Activated CD8-positive, alpha-beta T cell treated with anti-CD3 and anti-CD28 coated beads for 36 hours (primary cell): ENCODE results near the gene FADD. TPM values are rescaled to one million over a fixed set of nuclear protein-coding genes. Genes with fewer than 3 reads are reported as not detected.

ENCODE experiments used
- ATAC-seq: fragments of 200-7000 bp; cut with Tn5 transposase; one replicate; pipeline ENCODE4 v1.10.0; 2021; ENCODE audit warnings: mild to moderate bottlenecking, moderate library complexity
- CTCF ChIA-PET: fragments of 350-600 bp; sonication (Branson Sonifier 250); formaldehyde crosslinking; loops from one replicate; lab custom pipeline; 2021; ENCODE audit warnings: antibody characterized with exemption; lab: Charles Lee
- POLR2A ChIA-PET: fragments of 350-600 bp; sonication (Branson Sonifier 250); formaldehyde crosslinking; loops from one replicate; lab custom pipeline; 2021; ENCODE audit warnings: antibody characterized with exemption; lab: Charles Lee
- DNase-seq: peaks from one replicate; pipeline ENCODE4 v3.0.0-alpha.2; 2020
- H3K27ac Mint-ChIP-seq: one replicate; pipeline ENCODE4 v1.8.0; 2021; ENCODE audit warnings: mild to moderate bottlenecking, mixed read lengths
- H3K27me3 Mint-ChIP-seq: one replicate; pipeline ENCODE4 v1.8.0; 2021; ENCODE audit warnings: mixed read lengths
- H3K36me3 Mint-ChIP-seq: one replicate; pipeline ENCODE4 v1.8.0; 2021; ENCODE audit warnings: low read depth, mixed read lengths
- H3K4me1 Mint-ChIP-seq: one replicate; pipeline ENCODE4 v1.8.0; 2021; ENCODE audit warnings: low read depth, mixed read lengths
- H3K4me3 Mint-ChIP-seq: one replicate; pipeline ENCODE4 v1.8.0; 2021; ENCODE audit warnings: mild to moderate bottlenecking, moderate library complexity, mixed read lengths
- H3K9me3 Mint-ChIP-seq: one replicate; pipeline ENCODE4 v1.8.0; 2021; ENCODE audit warnings: mixed read lengths
- CTCF ChIP-seq: fragments of 200-600 bp; IDR thresholded peaks from one replicate; pipeline ENCODE4 v1.8.0; 2022; ENCODE audit warnings: antibody characterized with exemption, mild to moderate bottlenecking
- intact Hi-C: fragments of 100-400 bp; cut with micrococcal nuclease; formaldehyde crosslinking; loops from one replicate; pipeline ENCODE4 v1.10.0; 2022
- total RNA-seq, 2 experiments: library from RNA; stranded (reverse); gene quantifications; one replicate each; pipeline ENCODE4 v1.2.3, GENCODE V29; 2021

FADD gene
- total RNA-seq, 2 experiments from 2014 or later, result 27.6 to 29.6 TPM

DNA sequence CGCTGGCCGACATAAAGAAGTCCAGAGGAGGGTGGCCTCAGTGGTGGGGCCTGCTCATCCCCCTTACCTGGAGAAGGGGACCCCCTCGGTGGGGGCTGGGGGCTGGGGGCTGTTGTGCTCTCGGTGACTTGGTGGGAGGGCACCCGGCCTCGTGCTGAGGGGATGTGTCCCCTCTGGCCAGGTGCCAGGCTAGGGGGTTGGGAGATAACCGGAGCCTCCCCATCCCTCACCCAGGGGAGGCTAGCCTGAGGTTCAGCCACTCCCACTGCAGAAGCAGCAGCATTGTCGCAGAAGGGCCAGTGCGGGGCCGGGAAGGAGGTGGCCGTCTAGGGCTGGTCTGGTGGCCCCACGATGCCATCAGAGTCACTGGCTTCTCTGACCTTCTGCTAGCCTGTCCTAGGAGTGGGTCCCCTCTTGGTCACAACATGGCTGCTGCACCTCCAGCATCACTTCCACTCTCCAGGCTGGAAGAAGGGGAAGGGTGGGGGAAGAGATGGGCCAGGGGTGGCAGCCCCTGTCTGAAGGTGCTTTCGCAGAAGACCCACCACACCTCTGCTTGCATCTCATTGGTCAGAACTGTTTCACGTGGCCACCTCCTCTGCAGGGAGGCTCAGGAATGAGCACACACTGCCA is 44.2 kb upstream of the FADD start:
- intact Hi-C loops, result no loop called here
- POLR2A ChIA-PET, result no interaction called here
- ATAC-seq, result no peak
- no peak for TF ChIP-seq CTCF
- H3K4me3 Mint-ChIP-seq, result no peak overlapping the region
- no peak overlapping the region for H3K27ac Mint-ChIP-seq
- no peak for DNase-seq
- no peaks in the 10 kb centered on the region for H3K27me3 Mint-ChIP-seq
- CTCF ChIA-PET, result no interaction called here
- no peaks in the 10 kb centered on the region for H3K9me3 Mint-ChIP-seq
- H3K36me3 Mint-ChIP-seq, result no peaks in the 10 kb centered on the region
- no peaks in the 10 kb centered on the region for H3K4me1 Mint-ChIP-seq

DNA sequence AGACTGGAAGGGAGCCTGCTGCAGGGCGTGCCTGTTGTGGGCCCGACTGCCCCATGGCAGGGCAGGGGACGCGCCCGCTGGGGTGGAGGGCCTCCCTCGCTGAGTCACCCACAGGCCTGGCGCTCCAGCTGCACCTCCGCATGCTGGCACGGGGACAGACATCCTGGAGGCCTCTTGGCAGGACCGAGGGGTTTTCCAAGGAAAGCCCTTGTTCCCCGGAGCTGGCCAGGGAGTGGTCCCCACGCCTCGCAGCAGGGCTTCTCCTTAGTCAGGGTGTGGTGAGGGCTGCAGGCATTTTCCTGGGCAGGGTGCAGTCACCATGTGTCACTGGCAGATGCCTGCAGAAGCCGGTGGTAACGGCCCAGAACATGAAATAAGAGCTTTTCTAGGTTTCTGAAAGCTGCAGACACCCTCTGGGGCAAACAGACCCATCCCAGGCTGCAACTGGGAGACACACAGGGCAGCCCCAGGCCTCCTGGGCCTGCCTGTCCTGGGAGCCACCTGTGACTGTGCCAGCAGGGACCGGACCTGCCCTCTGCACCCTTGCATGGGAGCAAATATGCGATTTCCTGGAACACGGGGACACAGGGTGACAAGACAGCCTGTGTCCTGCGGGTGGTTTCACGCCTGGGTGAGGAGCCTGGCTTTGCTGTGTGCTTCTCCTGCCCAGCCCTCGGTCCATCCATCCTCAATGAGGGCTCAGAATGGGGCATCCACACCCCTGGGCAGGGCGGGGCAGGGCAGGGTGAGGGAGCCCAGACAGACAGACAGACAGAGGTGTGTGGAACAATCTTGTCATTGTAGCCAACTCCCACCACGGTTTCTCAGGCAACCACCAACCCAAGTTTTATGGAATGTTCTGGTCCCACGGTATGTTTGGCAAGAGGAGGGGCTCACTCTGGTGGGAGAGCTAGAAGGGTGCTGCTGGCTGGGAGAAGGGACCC is 43.2 kb upstream of the FADD start:
- Mint-ChIP-seq H3K27me3 (no peaks in the 10 kb centered on the region), H3K27ac (no peak overlapping the region), H3K4me3 (no peak overlapping the region), H3K4me1 (no peaks in the 10 kb centered on the region), H3K36me3 (no peaks in the 10 kb centered on the region), H3K9me3 (no peaks in the 10 kb centered on the region)
- intact Hi-C loops, result no loop called here
- ATAC-seq (no peak), DNase-seq (no peak)
- no peak for TF ChIP-seq CTCF
- ChIA-PET POLR2A (interaction anchor here (0.6 kb wide), 1 partner anchor 36 kb away, joined by 3 read pairs; no protein-coding TSS in a partner anchor), CTCF (no interaction called here)

- H3K4me1 Mint-ChIP-seq, result no peaks in the 10 kb centered on the region
- H3K9me3 Mint-ChIP-seq, result no peaks in the 10 kb centered on the region
- intact Hi-C loops, result no loop called here
- no peak overlapping the region for H3K27ac Mint-ChIP-seq
- ChIA-PET POLR2A (no interaction called here), CTCF (no interaction called here)
- ATAC-seq (no peak), DNase-seq (no peak)
- H3K4me3 Mint-ChIP-seq, result no peak overlapping the region
- H3K27me3 Mint-ChIP-seq, result no peaks in the 10 kb centered on the region
- no peaks in the 10 kb centered on the region for H3K36me3 Mint-ChIP-seq
- no peak for TF ChIP-seq CTCF
These were observed 42.0 kb upstream of the FADD start for GRCh38 chr11:70161043-70161625.

DNA sequence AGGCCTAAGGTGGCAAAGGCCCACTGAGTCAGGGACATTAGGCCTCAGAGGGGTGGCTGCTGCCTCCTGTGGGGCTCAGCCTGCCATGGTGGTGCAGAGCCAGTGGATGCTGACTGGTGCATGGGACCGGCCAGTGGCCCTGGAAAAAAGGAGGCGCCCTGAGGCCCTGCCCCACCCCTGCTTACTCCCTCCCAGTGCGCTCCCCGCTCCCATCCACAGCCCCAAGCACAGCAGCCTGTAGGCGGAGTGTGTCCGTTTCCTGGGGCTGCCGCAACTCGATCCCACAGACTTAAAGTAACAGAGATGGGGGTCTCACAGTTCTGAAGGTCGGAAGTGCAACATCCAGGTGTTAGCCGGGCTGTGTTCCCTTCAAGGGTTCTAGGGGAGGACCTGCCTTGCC is 38.4 kb upstream of the FADD start:
- Mint-ChIP-seq H3K4me1 (no peaks in the 10 kb centered on the region), H3K4me3 (no peak overlapping the region), H3K9me3 (no peaks in the 10 kb centered on the region), H3K27ac (no peak overlapping the region), H3K36me3 (no peaks in the 10 kb centered on the region), H3K27me3 (peaks cover 3% of the 10 kb centered on the region)
- intact Hi-C loops, result no loop called here
- ATAC-seq (no peak), DNase-seq (no peak)
- ChIA-PET POLR2A (no interaction called here), CTCF (no interaction called here)
- no peak for TF ChIP-seq CTCF

- DNase-seq, result no peak
- intact Hi-C loops, result no loop called here
- Mint-ChIP-seq H3K27ac (no peak overlapping the region), H3K27me3 (peaks cover 3% of the 10 kb centered on the region), H3K4me3 (no peak overlapping the region), H3K36me3 (no peaks in the 10 kb centered on the region), H3K4me1 (no peaks in the 10 kb centered on the region), H3K9me3 (no peaks in the 10 kb centered on the region)
- ATAC-seq, result no peak
- ChIA-PET CTCF (no interaction called here), POLR2A (no interaction called here)
- TF ChIP-seq CTCF, result no peak
These were observed 36.0 kb upstream of the FADD start for GRCh38 chr11:70167120-70167519.
